Mesendoderm (in vitro differentiated cells): Measurements from ENCODE around the gene RIPOR3.

Experiments
- DNase-seq: peaks from one replicate; pipeline ENCODE4 v3.0.0; 2013
- H2AK5ac ChIP-seq: 2 replicates; pipeline ENCODE4 v1.6.1; 2013; ENCODE audit warnings: low read length, inconsistent platforms
- H2BK120ac ChIP-seq: 2 replicates; pipeline ENCODE4 v1.6.1; 2013; ENCODE audit warnings: low read depth, mild to moderate bottlenecking, low read length, moderate library complexity, mixed read lengths
- H2BK15ac ChIP-seq: replicated peaks from 2 replicates; pipeline ENCODE4 v1.6.1; 2013; ENCODE audit warnings: low read depth, mild to moderate bottlenecking, moderate library complexity
- H2BK5ac ChIP-seq: 2 replicates; pipeline ENCODE4 v1.6.1; 2013; ENCODE audit warnings: low read length, inconsistent platforms
- H3K18ac ChIP-seq: 2 replicates; pipeline ENCODE4 v1.6.1; 2013; ENCODE audit warnings: mild to moderate bottlenecking, low read length, mixed read lengths
- H3K23ac ChIP-seq: one replicate; pipeline ENCODE4 v1.6.1; 2013; ENCODE audit warnings: low read length
- H3K27ac ChIP-seq: 2 replicates; pipeline ENCODE4 v1.5.1; 2013; ENCODE audit warnings: low read depth, mild to moderate bottlenecking, inconsistent platforms, low read length, moderate library complexity
- H3K27me3 ChIP-seq: 2 replicates; pipeline ENCODE4 v1.6.1; 2013; ENCODE audit warnings: low read length, control low read depth, mild to moderate bottlenecking, inconsistent platforms; ENCODE audit not compliant: insufficient read depth, poor library complexity
- H3K36me3 ChIP-seq: 2 replicates; pipeline ENCODE4 v1.6.1; 2013; ENCODE audit warnings: low read length, inconsistent platforms; ENCODE audit not compliant: control insufficient read depth, insufficient read depth
- H3K4ac ChIP-seq: one replicate; pipeline ENCODE4 v1.6.1; 2013; ENCODE audit warnings: low read depth, mild to moderate bottlenecking, low read length, moderate library complexity
- H3K4me1 ChIP-seq: 2 replicates; pipeline ENCODE4 v1.6.1; 2013; ENCODE audit warnings: low read depth, low read length, inconsistent platforms; ENCODE audit not compliant: control insufficient read depth
- H3K4me2 ChIP-seq: 2 replicates; pipeline ENCODE4 v1.6.1; 2013; ENCODE audit warnings: low read length
- H3K4me3 ChIP-seq: 2 replicates; pipeline ENCODE4 v1.5.1; 2013; ENCODE audit warnings: mild to moderate bottlenecking, low read length
- H3K56ac ChIP-seq: one replicate; pipeline ENCODE4 v1.6.1; 2013; ENCODE audit warnings: low read length
- H3K79me1 ChIP-seq: 2 replicates; pipeline ENCODE4 v1.6.1; 2013; ENCODE audit warnings: low read length, inconsistent platforms
- H3K79me2 ChIP-seq: 2 replicates; pipeline ENCODE4 v1.6.1; 2013; ENCODE audit warnings: mild to moderate bottlenecking, low read length; ENCODE audit not compliant: control insufficient read depth, insufficient read depth
- H3K9ac ChIP-seq: 2 replicates; pipeline ENCODE4 v1.6.1; 2013; ENCODE audit warnings: low read length, inconsistent platforms
- H4K5ac ChIP-seq: one replicate; pipeline ENCODE4 v1.6.1; 2013; ENCODE audit warnings: low read length
- H4K8ac ChIP-seq: one replicate; pipeline ENCODE4 v1.6.1; 2013; ENCODE audit warnings: low read depth, mild to moderate bottlenecking, control low read depth, low read length, moderate library complexity
- WGBS: extraction: QIAGEN DNeasy Blood & Tissue Kit; methylation state at CpG from one replicate; pipeline ENCODE4 v1.1.7; 2013; ENCODE audit warnings: low lambda C conversion rate, missing lambda C conversion rate; ENCODE audit not compliant: insufficient coverage; ENCODE audit errors: extremely low coverage; 5-methylcytosine and 5-hydroxymethylcytosine counted together

RIPOR3 gene

GRCh38 chr20:50632701-50633100 lies 58.6 kb downstream of the RIPOR3 start:
- Histone ChIP-seq H3K23ac (no peak overlapping the region), H3K79me1 (no peaks in the 10 kb centered on the region), H2BK120ac (no peak overlapping the region), H3K27ac (no peak overlapping the region), H2AK5ac (no peak overlapping the region), H4K5ac (no peak overlapping the region), H3K36me3 (no peaks in the 10 kb centered on the region), H3K18ac (no peak overlapping the region), H3K27me3 (no peaks in the 10 kb centered on the region), H3K4me3 (no peak overlapping the region), H3K79me2 (no peaks in the 10 kb centered on the region), H3K4me2 (no peak overlapping the region), H3K56ac (no peak overlapping the region), H3K4me1 (peaks cover 5% of the 10 kb centered on the region), H2BK15ac (no peak overlapping the region), H3K9ac (no peak overlapping the region), H2BK5ac (no peak overlapping the region), H4K8ac (no peak overlapping the region), H3K4ac (no peak overlapping the region)
- no peak for DNase-seq
- no CpG with 5 or more reads among the region's 5 CpGs for WGBS

GRCh38 chr20:50632236-50632635 lies 59.1 kb downstream of the RIPOR3 start:
- Histone ChIP-seq H3K27ac (no peak overlapping the region), H2BK5ac (no peak overlapping the region), H3K4me1 (peaks cover 5% of the 10 kb centered on the region), H2BK15ac (no peak overlapping the region), H4K8ac (no peak overlapping the region), H2AK5ac (no peak overlapping the region), H3K4me2 (no peak overlapping the region), H3K36me3 (no peaks in the 10 kb centered on the region), H4K5ac (no peak overlapping the region), H3K79me2 (no peaks in the 10 kb centered on the region), H2BK120ac (no peak overlapping the region), H3K56ac (no peak overlapping the region), H3K79me1 (no peaks in the 10 kb centered on the region), H3K9ac (no peak overlapping the region), H3K27me3 (no peaks in the 10 kb centered on the region), H3K4ac (no peak overlapping the region), H3K23ac (no peak overlapping the region), H3K18ac (no peak overlapping the region), H3K4me3 (no peak overlapping the region)
- no peak for DNase-seq
- no CpG with 5 or more reads among the region's 7 CpGs for WGBS

DNA sequence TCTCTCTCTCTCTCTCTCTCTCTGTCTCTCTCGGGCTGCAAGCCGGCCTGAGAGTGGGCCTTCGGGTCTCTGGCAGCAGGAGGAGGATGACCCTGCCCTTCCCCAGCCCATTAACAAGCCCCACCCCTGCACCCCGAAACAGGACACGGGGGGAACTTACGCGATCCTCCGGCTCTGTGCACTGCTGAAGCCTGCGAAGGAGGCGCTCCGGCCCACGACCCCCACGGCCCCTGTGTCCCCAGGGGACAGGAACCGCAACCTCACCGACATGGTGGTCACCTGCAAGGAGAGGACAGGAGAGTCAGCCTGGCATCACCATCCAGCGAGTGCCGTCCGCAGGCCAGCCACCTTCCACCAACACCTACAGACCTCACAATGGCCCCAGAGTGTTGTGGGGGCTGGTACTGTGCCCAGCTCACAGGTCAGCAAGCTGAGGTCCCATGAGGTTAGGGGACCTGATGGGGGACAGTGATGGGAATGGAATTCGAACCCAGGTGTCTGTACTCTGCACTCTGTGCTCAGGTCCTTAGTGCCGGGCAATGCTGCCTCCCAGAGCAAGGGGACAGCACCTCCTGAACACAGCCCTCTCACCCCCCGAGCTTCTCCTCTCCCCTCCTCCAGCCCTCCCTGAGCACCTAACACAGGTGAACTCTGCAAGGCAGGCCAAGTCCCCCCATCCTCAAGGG lies 60.6 kb downstream of the RIPOR3 start:
- H3K18ac ChIP-seq = no peak overlapping the region
- no peaks in the 10 kb centered on the region for H3K79me1 ChIP-seq
- no peak overlapping the region for H3K23ac ChIP-seq
- no peaks in the 10 kb centered on the region for H3K79me2 ChIP-seq
- no peak overlapping the region for H4K8ac ChIP-seq
- H2BK5ac ChIP-seq = no peak overlapping the region
- no peak overlapping the region for H3K27ac ChIP-seq
- H2BK15ac ChIP-seq = no peak overlapping the region
- no peak overlapping the region for H2AK5ac ChIP-seq
- peak overlapping the region; percentile 34 for H3K56ac ChIP-seq
- no peaks in the 10 kb centered on the region for H3K36me3 ChIP-seq
- H4K5ac ChIP-seq = no peak overlapping the region
- no peak overlapping the region for H3K4me2 ChIP-seq
- H3K27me3 ChIP-seq = no peaks in the 10 kb centered on the region
- no peak overlapping the region for H3K9ac ChIP-seq
- no peak overlapping the region for H2BK120ac ChIP-seq
- H3K4ac ChIP-seq = no peak overlapping the region
- DNase-seq = no peak
- whole genome bisulfite sequencing = no CpG with 5 or more reads among the region's 21 CpGs
- no peak overlapping the region for H3K4me3 ChIP-seq
- no peaks in the 10 kb centered on the region for H3K4me1 ChIP-seq

DNA sequence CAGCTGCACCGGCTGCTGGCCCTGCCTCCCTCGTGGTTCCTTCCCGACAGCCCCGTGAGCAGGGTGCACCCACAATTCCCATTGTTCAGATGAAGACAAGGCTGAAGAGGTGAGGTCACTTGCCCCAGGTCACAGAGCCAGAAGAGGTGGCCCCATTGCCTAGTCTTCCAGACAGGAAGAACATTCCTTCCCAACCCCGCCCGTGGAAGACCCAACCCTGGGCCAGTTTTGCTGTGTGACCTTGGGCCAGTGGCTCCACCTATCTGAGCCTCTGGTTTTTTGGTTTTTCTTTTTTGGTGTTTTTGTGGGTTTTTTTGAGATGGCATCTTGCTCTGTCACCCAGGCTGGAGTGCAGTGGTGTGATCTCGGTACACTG lies 61.7 kb downstream of the RIPOR3 start:
- no peak overlapping the region for H3K23ac ChIP-seq
- WGBS = no CpG with 5 or more reads among the region's 7 CpGs
- DNase-seq = peak; percentile 68

DNA sequence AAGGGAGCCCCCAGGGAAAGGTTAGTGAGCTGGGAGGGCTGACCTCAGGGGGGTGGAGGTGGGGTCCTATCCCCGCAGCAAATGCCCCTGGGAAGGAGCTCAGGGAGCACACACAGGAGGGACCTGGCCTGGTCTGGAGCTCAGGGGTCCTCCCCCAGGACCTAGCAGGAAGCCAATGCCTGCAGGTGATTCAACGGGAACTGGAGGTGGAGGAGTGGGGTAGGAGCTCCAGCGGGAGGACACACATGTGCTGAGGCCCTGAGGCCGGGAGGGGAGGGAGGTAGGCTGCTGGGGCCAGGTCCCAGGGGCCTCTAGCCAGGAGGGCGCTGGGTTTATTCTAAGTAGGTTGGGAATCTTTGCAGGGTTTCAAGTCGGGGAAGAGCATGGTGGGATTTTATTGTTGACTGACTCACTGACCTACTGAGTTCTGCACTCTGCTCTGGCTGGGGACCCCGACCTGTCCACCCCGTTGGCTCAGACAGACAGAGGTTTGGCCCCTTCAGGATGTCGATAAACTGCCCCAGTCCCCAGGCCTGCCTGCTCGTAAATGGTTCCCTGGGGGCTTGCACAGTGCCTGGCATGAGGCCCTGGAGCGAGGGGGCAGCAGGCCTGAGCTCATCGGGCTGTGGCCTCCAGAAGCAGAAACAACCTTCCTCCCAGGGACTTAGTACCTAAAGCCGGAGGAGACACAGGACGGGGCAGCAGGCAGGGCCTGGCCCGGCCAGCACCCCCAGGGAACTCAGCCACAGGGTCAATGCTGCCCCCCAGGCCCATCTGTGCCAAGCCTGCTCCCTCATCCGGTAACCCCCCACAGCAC lies 62.3 kb downstream of the RIPOR3 start:
- no peak overlapping the region for H2AK5ac ChIP-seq
- H3K56ac ChIP-seq = peak overlapping the region; percentile 52
- no peak overlapping the region for H3K18ac ChIP-seq
- H3K4ac ChIP-seq = no peak overlapping the region
- H3K4me1 ChIP-seq = no peaks in the 10 kb centered on the region
- no peak overlapping the region for H3K9ac ChIP-seq
- no peaks in the 10 kb centered on the region for H3K27me3 ChIP-seq
- no peaks in the 10 kb centered on the region for H3K79me1 ChIP-seq
- H3K79me2 ChIP-seq = no peaks in the 10 kb centered on the region
- H3K4me3 ChIP-seq = no peak overlapping the region
- no peak for DNase-seq
- H3K27ac ChIP-seq = no peak overlapping the region
- no peak overlapping the region for H3K4me2 ChIP-seq
- no peaks in the 10 kb centered on the region for H3K36me3 ChIP-seq
- no peak overlapping the region for H2BK120ac ChIP-seq
- no peak overlapping the region for H4K8ac ChIP-seq
- no peak overlapping the region for H2BK15ac ChIP-seq
- H3K23ac ChIP-seq = no peak overlapping the region
- H4K5ac ChIP-seq = no peak overlapping the region
- no peak overlapping the region for H2BK5ac ChIP-seq
- no CpG with 5 or more reads among the region's 16 CpGs for WGBS

More for the DNA sequence above, 61.7 kb downstream of the RIPOR3 start:
- no peak overlapping the region for H2BK120ac ChIP-seq
- H2BK15ac ChIP-seq = no peak overlapping the region
- no peak overlapping the region for H2BK5ac ChIP-seq
- H3K79me1 ChIP-seq = no peaks in the 10 kb centered on the region
- H4K8ac ChIP-seq = no peak overlapping the region
- no peak overlapping the region for H3K18ac ChIP-seq
- H3K4ac ChIP-seq = no peak overlapping the region
- H3K4me3 ChIP-seq = no peak overlapping the region
- H3K56ac ChIP-seq = peak overlapping the region; percentile 52
- no peaks in the 10 kb centered on the region for H3K79me2 ChIP-seq
- H2AK5ac ChIP-seq = no peak overlapping the region
- H4K5ac ChIP-seq = no peak overlapping the region
- H3K4me2 ChIP-seq = no peak overlapping the region
- H3K27me3 ChIP-seq = no peaks in the 10 kb centered on the region
- no peaks in the 10 kb centered on the region for H3K4me1 ChIP-seq
- no peaks in the 10 kb centered on the region for H3K36me3 ChIP-seq
- no peak overlapping the region for H3K27ac ChIP-seq
- H3K9ac ChIP-seq = no peak overlapping the region
